Measurements from ENCODE around the gene SV2C. TPM values are rescaled to one million over a fixed set of nuclear protein-coding genes. Genes with fewer than 3 reads are reported as not detected.

SV2C gene
- total RNA-seq, 4 donors from 2014 or later, result 0.16 to 2.6 (median 0.30) TPM

DNA sequence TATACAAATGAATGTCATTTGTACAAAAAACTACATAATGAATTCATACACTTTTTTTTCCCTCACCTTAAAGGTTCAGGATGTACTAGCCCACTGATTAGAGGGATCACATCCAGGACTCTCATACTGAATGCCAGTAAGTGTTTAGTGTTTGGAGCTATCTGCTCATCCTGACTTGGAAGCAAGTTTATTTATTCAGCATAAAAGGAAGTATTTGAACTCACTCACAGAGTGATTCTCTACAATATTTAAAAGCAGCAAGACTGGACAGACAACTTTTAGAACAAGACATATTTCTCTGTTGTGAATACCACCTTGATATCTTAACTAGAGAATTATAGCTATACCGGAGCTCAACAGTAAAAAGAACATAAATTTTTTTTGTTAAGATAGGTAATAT is 305.1 kb downstream of the SV2C start:
- Histone ChIP-seq H3K27me3 (no peaks in the 10 kb centered on the region), H3K4me3 (no peak overlapping the region), H3K9me3 (no peaks in the 10 kb centered on the region), H3K27ac (peak overlapping the region in 1 of 4 donors; percentile 9), H3K4me1 (peaks cover 0 to 14% (median 3%) of the 10 kb centered on the region in 4 donors), H3K36me3 (no peaks in the 10 kb centered on the region)
- DNase-seq, result no peak
- 60 to 63% methylated on average over 1 of the region's 1 CpG for WGBS, 2 donors (ENCODE audit: low coverage in 1 of 2)
- intact Hi-C loops (cut with DNase I; ENCODE audit: low total_unique reads), result no loop called here
- TF ChIP-seq, protein P1, sequence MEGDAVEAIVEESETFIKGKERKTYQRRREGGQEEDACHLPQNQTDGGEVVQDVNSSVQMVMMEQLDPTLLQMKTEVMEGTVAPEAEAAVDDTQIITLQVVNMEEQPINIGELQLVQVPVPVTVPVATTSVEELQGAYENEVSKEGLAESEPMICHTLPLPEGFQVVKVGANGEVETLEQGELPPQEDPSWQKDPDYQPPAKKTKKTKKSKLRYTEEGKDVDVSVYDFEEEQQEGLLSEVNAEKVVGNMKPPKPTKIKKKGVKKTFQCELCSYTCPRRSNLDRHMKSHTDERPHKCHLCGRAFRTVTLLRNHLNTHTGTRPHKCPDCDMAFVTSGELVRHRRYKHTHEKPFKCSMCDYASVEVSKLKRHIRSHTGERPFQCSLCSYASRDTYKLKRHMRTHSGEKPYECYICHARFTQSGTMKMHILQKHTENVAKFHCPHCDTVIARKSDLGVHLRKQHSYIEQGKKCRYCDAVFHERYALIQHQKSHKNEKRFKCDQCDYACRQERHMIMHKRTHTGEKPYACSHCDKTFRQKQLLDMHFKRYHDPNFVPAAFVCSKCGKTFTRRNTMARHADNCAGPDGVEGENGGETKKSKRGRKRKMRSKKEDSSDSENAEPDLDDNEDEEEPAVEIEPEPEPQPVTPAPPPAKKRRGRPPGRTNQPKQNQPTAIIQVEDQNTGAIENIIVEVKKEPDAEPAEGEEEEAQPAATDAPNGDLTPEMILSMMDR (IDR thresholded peaks at IDR 0.05), result no peak
- no peak for TF ChIP-seq EP300 (IDR thresholded peaks at IDR 0.05; ENCODE audit: low read depth)
- in situ Hi-C loops (cut with MboI; ENCODE audit: low pct_ligation_motif_present in 1 of 4, low pct_unique_long_range_greater_than_20kb in 1 of 4, low sequenced_read_pairs in 3 of 4), result no loop called here

DNA sequence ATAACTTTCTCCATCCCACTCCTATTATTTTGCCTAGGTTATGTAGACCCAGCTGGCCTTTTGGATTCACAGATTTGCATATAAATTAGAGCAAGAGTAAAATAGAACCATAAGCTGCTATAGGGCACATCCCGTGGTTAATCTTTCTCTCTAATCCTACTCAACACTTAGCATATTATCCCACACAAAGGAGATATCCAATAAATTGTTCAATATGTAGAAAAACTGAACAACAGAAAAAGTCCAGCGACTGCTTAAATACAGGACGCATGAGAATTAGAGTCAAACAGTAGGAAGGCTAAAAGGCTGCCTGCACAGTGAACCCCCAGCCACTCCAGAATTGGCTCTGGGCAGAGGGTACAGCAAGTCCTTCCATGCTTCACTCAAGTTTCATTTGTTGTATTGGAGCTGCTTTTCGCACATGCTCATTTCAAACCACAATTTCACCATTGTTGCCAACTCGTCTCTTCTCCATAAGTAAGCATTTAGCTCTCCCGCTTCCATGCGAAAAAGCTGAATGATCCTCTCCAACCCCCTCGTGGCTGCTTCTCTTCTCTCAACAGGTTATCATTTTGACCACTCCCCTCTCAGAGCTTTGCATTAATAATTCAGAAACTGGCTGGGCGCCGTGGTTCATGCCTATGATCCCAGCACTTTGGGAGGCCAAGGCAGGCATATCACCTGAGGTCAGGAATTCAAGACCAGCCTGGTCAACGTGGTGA is 305.8 kb downstream of the SV2C start:
- H3K27me3 ChIP-seq, result no peaks in the 10 kb centered on the region
- no peaks in the 10 kb centered on the region for H3K36me3 ChIP-seq
- in situ Hi-C loops (cut with MboI; ENCODE audit: low pct_ligation_motif_present in 1 of 4, low pct_unique_long_range_greater_than_20kb in 1 of 4, low sequenced_read_pairs in 3 of 4) (no loop called here), intact Hi-C loops (cut with DNase I; ENCODE audit: low total_unique reads) (no loop called here)
- H3K4me3 ChIP-seq, result no peak overlapping the region
- no peak overlapping the region for H3K27ac ChIP-seq
- TF ChIP-seq, protein P1 (IDR thresholded peaks at IDR 0.05), result no peak
- TF ChIP-seq POLR2AphosphoS5 (IDR thresholded peaks at IDR 0.05) (no peak), POLR2A (IDR thresholded peaks at IDR 0.05) (no peak)
- peaks cover 0 to 14% (median 3%) of the 10 kb centered on the region in 4 donors for H3K4me1 ChIP-seq
- no peaks in the 10 kb centered on the region for H3K9me3 ChIP-seq
- WGBS, 2 donors (ENCODE audit: low coverage in 1 of 2), result 89 to 90% methylated on average over 8 to 11 of the region's 11 CpGs
- no peak for DNase-seq

DNA sequence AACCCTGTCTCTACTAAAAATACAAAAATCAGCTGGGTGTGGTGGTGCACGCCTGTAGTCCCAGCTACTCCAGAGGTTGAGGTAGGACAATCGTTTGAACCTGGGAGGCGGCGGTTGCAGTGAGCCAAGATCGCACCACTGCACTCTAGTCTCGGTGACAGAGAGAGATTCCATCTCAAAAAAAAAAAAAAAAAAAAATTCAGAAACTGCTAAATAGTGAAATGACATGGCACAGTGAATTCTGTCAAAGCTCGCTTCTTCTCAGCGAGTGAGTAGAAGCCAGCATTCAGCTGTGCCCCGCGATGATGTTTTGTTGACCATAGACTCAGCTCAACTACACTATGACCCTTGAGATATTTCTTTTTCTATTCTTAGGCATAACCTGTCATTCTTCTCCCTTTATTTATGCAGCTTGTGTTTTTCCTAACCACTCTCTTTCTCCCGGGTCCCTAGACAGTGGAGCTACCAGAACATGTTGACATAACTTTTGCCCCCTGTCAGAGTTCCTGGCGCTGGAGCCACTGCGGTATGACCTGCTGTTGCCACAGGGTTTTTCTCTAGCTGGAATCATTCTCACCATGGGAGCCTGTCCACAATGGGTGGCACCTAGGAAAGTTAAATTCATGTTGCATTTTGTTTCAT is 306.5 kb downstream of the SV2C start:
- DNase-seq, result no peak
- H3K9me3 ChIP-seq, result no peaks in the 10 kb centered on the region
- H3K4me1 ChIP-seq, result peaks cover 0 to 14% (median 3%) of the 10 kb centered on the region in 4 donors
- no peak overlapping the region for H3K27ac ChIP-seq
- no peaks in the 10 kb centered on the region for H3K27me3 ChIP-seq
- 71 to 88% methylated on average over 5 to 13 of the region's 13 CpGs for WGBS, 2 donors (ENCODE audit: low coverage in 1 of 2)
- H3K36me3 ChIP-seq, result no peaks in the 10 kb centered on the region
- in situ Hi-C loops (cut with MboI; ENCODE audit: low pct_ligation_motif_present in 1 of 4, low pct_unique_long_range_greater_than_20kb in 1 of 4, low sequenced_read_pairs in 3 of 4) (no loop called here), intact Hi-C loops (cut with DNase I; ENCODE audit: low total_unique reads) (no loop called here)
- H3K4me3 ChIP-seq, result no peak overlapping the region
- TF ChIP-seq POLR2A (IDR thresholded peaks at IDR 0.05), result no peak
- no peak for TF ChIP-seq POLR2AphosphoS5 (IDR thresholded peaks at IDR 0.05)
- no peak for TF ChIP-seq EP300 (IDR thresholded peaks at IDR 0.05; ENCODE audit: low read depth)
- TF ChIP-seq, protein P1 (IDR thresholded peaks at IDR 0.05), result no peak

DNA sequence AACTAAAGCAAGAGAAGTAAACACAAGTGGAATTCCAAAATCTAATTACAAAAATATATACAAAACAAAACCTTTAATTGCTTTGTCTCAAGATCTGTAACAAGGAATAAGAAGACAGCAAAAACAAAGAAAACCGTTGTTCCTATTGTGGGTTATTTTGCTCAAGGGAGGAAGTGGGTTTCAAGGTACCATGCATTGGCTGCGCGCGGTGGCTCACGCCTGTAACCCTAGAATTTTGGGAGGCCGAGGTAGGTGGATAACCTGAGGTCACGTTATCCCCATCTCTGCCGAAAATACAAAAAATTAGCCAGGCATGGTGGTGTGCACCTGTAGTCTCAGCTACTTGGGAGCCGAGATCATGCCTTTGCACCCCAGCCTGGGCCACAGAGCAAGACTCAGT is 307.8 kb downstream of the SV2C start:
- intact Hi-C loops (cut with DNase I; ENCODE audit: low total_unique reads) (no loop called here), in situ Hi-C loops (cut with MboI; ENCODE audit: low pct_ligation_motif_present in 1 of 4, low pct_unique_long_range_greater_than_20kb in 1 of 4, low sequenced_read_pairs in 3 of 4) (no loop called here)
- H3K4me3 ChIP-seq, result no peak overlapping the region
- peaks cover 0 to 10% (median 3%) of the 10 kb centered on the region in 4 donors for H3K4me1 ChIP-seq
- TF ChIP-seq, protein P1 (IDR thresholded peaks at IDR 0.05), result no peak
- TF ChIP-seq EP300 (IDR thresholded peaks at IDR 0.05; ENCODE audit: low read depth), result no peak
- TF ChIP-seq POLR2A (IDR thresholded peaks at IDR 0.05), result no peak
- TF ChIP-seq POLR2AphosphoS5 (IDR thresholded peaks at IDR 0.05), result no peak
- H3K27me3 ChIP-seq, result no peaks in the 10 kb centered on the region
- no peak overlapping the region for H3K27ac ChIP-seq
- H3K36me3 ChIP-seq, result no peaks in the 10 kb centered on the region
- no peaks in the 10 kb centered on the region for H3K9me3 ChIP-seq
- DNase-seq, result no peak
- 68 to 70% methylated on average over 8 to 9 of the region's 9 CpGs for WGBS, 2 donors (ENCODE audit: low coverage in 1 of 2)
